HepG2 (cell line): ENCODE results near the gene ABHD12. TPM values are rescaled to one million over a fixed set of nuclear protein-coding genes. Genes with fewer than 3 reads are reported as not detected.

Experiments
- CSRNP1 ChIP-seq: sonication (generic); formaldehyde crosslinking; IDR thresholded peaks from 2 replicates; pipeline ENCODE4 v1.8.1; 2023; ENCODE audit warnings: mild to moderate bottlenecking, missing genetic modification reagents
- FOXO1 ChIP-seq: sonication (generic); formaldehyde crosslinking; IDR thresholded peaks from 2 replicates; pipeline ENCODE4 v1.4.0; 2020; ENCODE audit warnings: missing genetic modification reagents
- KAT8 ChIP-seq: IDR thresholded peaks from 2 replicates; pipeline ENCODE4 v1.6.1; 2016; ENCODE audit warnings: missing genetic modification reagents, missing compliant biosample characterization
- KDM2A ChIP-seq: sonication (generic); formaldehyde crosslinking; IDR thresholded peaks from 2 replicates; pipeline ENCODE4 v1.4.0; 2020; ENCODE audit warnings: low read depth, missing genetic modification reagents, borderline replicate concordance
- KDM6A ChIP-seq: IDR thresholded peaks from 2 replicates; pipeline ENCODE4 v1.6.1; 2016; ENCODE audit warnings: low read depth
- MEF2D ChIP-seq: sonication (generic); formaldehyde crosslinking; IDR thresholded peaks from 2 replicates; pipeline ENCODE4 v1.5.1; 2020; ENCODE audit warnings: mild to moderate bottlenecking, missing genetic modification reagents
- MIER3 ChIP-seq: IDR thresholded peaks from 2 replicates; pipeline ENCODE4 v1.6.1; 2016; ENCODE audit warnings: missing compliant biosample characterization, borderline replicate concordance
- ZMAT3 ChIP-seq: sonication (generic); formaldehyde crosslinking; conservative IDR thresholded peaks from 2 replicates; pipeline ENCODE4 v1.7.0; 2021; ENCODE audit warnings: missing genetic modification reagents
- ZNF143 ChIP-seq: sonication (generic); formaldehyde crosslinking; IDR thresholded peaks from 2 replicates; pipeline ENCODE4 v1.4.0; 2020; ENCODE audit warnings: missing genetic modification reagents
- ZNF281 ChIP-seq: sonication (generic); formaldehyde crosslinking; IDR thresholded peaks from 2 replicates; pipeline ENCODE4 v1.4.0; 2020; ENCODE audit warnings: missing genetic modification reagents, borderline replicate concordance
- ZNF317 ChIP-seq: sonication (generic); formaldehyde crosslinking; IDR thresholded peaks from 2 replicates; pipeline ENCODE4 v1.5.0; 2020; ENCODE audit warnings: mild to moderate bottlenecking, missing genetic modification reagents
- ZNF749 ChIP-seq: sonication (generic); formaldehyde crosslinking; IDR thresholded peaks from 2 replicates; pipeline ENCODE4 v1.8.0; 2022; ENCODE audit warnings: mild to moderate bottlenecking, missing genetic modification reagents, moderate library complexity, borderline replicate concordance
- ZNF777 ChIP-seq: sonication (generic); formaldehyde crosslinking; IDR thresholded peaks from 2 replicates; pipeline ENCODE4 v1.4.0; 2020; ENCODE audit warnings: missing genetic modification reagents
- polyA plus RNA-seq, 8 experiments: library from polyadenylated mRNA; depleted of rRNA in 3 of 8; stranded (reverse) in 7 of 8; unstranded in 1 of 8; fragments of >200 nt; fragmentation: Illumina TruSeq in 4 of 8; extraction: Trizol in 4 of 8; gene quantifications; 2 replicates each; pipeline versions ENCODE4 v1.2.1 to v1.2.3, GENCODE V29; 2011 to 2016; ENCODE audit warnings: low read depth in 4 of 8, missing spikeins in 1 of 8, mixed read lengths in 1 of 8; ENCODE audit not compliant: insufficient read depth in 1 of 8
- total RNA-seq, 5 experiments: library from RNA; depleted of rRNA; stranded (reverse); fragments of >200 nt; fragmentation: Illumina TruSeq; extraction: Trizol; gene quantifications; 2 replicates each; pipeline ENCODE4 v1.2.3, GENCODE V29; 2016; ENCODE audit warnings: low read depth in 1 of 5
- TF ChIP-seq, protein P1 (sequence below): IDR thresholded peaks from 2 replicates; pipeline ENCODE4 v1.6.1; 2016
- TF ChIP-seq, protein P2 (sequence below): sonication (generic); formaldehyde crosslinking; IDR thresholded peaks from 2 replicates; pipeline ENCODE4 v1.8.0; 2022; ENCODE audit warnings: mild to moderate bottlenecking, missing genetic modification reagents, borderline replicate concordance
- TF ChIP-seq, protein P3 (sequence below): sonication (generic); formaldehyde crosslinking; IDR thresholded peaks from 2 replicates; pipeline ENCODE4 v1.5.0; 2020; ENCODE audit warnings: mild to moderate bottlenecking, missing genetic modification reagents
- TF ChIP-seq, protein P4 (sequence below): IDR thresholded peaks from 2 replicates; pipeline ENCODE4 v1.6.1; 2016; ENCODE audit warnings: missing genetic modification reagents, missing compliant biosample characterization

ABHD12 gene
- total and polyA plus RNA-seq, 2 of the 13 experiments (the other 11 are each of a cell fraction or from before 2014, with no cell fraction given): 23.5 to 72.1 TPM

DNA sequence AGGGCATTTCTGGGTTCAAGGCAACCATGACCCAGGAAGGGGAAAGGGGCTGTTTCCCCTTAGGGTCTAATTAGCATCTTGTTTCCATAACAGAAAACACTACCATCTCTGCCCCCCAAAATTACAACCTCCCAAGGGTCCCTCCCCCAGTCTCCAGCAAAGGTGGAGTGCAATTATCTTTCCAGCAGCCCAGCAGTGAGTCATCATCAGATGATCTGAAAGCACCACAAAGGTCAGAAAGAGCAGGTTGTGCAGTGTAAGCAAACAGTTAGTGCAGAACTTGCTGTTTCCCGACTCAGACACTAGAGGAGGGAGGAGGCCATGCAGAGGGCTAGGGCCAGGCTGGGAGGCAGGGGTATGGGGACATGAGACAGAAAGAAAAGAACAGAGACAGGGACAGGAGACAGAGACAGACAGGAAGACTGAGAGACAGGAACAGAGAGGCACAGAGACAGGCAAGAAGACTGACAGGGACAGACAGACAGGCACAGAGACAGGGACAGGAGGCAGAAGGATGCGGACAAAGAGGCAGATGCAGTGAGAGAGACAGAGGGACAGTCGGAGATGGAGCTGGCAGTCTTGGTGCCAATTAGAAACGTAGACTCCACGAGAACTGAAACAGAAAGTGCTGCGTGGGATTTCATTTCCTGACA, 80.2 kb downstream of the ABHD12 start (continued):
- TF ChIP-seq, protein P1, sequence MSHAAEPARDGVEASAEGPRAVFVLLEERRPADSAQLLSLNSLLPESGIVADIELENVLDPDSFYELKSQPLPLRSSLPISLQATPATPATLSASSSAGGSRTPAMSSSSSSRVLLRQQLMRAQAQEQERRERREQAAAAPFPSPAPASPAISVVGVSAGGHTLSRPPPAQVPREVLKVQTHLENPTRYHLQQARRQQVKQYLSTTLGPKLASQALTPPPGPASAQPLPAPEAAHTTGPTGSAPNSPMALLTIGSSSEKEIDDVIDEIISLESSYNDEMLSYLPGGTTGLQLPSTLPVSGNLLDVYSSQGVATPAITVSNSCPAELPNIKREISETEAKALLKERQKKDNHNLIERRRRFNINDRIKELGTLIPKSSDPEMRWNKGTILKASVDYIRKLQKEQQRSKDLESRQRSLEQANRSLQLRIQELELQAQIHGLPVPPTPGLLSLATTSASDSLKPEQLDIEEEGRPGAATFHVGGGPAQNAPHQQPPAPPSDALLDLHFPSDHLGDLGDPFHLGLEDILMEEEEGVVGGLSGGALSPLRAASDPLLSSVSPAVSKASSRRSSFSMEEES (CRISPR knock-in tag): peak; percentile 100
- TF ChIP-seq ZNF281 (CRISPR knock-in tag) (peak; percentile 79; the same call in 1 of the 2 replicates), KDM2A (CRISPR knock-in tag) (peak; percentile 82), KDM6A (CRISPR knock-in tag) (peak; percentile 84), FOXO1 (CRISPR knock-in tag) (peak; percentile 92), ZNF143 (CRISPR knock-in tag) (no peak), KAT8 (CRISPR knock-in tag) (peak; percentile 80), ZNF317 (0 out of 2 replicates have a peak, but pooled peaks have one; percentile 18), ZMAT3 (CRISPR knock-in tag) (peak; percentile 87; the same call in 1 of the 2 replicates), MIER3 (CRISPR knock-in tag) (peak; percentile 83; the same call in 1 of the 2 replicates), ZNF777 (no peak), CSRNP1 (CRISPR knock-in tag) (peak; percentile 62; the same call in 1 of the 2 replicates), ZNF749 (no peak), MEF2D (CRISPR knock-in tag) (peak; percentile 66; the same call in 1 of the 2 replicates)
- TF ChIP-seq, protein P2, sequence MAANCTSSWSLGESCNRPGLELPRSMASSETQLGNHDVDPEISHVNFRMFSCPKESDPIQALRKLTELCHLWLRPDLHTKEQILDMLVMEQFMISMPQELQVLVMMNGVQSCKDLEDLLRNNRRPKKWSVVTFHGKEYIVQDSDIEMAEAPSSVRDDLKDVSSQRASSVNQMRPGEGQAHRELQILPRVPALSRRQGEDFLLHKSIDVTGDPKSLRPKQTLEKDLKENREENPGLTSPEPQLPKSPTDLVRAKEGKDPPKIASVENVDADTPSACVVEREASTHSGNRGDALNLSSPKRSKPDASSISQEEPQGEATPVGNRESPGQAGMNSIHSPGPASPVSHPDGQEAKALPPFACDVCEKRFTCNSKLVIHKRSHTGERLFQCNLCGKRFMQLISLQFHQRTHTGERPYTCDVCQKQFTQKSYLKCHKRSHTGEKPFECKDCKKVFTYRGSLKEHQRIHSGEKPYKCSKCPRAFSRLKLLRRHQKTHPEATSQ (CRISPR knock-in tag): peak; percentile 23; the same call in 1 of the 2 replicates
- TF ChIP-seq, protein P3, sequence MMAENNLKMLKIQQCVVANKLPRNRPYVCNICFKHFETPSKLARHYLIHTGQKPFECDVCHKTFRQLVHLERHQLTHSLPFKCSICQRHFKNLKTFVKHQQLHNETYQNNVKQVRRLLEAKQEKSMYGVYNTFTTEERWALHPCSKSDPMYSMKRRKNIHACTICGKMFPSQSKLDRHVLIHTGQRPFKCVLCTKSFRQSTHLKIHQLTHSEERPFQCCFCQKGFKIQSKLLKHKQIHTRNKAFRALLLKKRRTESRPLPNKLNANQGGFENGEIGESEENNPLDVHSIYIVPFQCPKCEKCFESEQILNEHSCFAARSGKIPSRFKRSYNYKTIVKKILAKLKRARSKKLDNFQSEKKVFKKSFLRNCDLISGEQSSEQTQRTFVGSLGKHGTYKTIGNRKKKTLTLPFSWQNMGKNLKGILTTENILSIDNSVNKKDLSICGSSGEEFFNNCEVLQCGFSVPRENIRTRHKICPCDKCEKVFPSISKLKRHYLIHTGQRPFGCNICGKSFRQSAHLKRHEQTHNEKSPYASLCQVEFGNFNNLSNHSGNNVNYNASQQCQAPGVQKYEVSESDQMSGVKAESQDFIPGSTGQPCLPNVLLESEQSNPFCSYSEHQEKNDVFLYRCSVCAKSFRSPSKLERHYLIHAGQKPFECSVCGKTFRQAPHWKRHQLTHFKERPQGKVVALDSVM: peak; percentile 79
- TF ChIP-seq, protein P4, sequence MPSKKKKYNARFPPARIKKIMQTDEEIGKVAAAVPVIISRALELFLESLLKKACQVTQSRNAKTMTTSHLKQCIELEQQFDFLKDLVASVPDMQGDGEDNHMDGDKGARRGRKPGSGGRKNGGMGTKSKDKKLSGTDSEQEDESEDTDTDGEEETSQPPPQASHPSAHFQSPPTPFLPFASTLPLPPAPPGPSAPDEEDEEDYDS: peak; percentile 76; the same call in 1 of the 2 replicates
